ENCODE results near the gene CCDC106.
A peak's percentile ranks its signal among the peaks of the same experiment; 100 is the strongest.

CCDC106 gene

DNA sequence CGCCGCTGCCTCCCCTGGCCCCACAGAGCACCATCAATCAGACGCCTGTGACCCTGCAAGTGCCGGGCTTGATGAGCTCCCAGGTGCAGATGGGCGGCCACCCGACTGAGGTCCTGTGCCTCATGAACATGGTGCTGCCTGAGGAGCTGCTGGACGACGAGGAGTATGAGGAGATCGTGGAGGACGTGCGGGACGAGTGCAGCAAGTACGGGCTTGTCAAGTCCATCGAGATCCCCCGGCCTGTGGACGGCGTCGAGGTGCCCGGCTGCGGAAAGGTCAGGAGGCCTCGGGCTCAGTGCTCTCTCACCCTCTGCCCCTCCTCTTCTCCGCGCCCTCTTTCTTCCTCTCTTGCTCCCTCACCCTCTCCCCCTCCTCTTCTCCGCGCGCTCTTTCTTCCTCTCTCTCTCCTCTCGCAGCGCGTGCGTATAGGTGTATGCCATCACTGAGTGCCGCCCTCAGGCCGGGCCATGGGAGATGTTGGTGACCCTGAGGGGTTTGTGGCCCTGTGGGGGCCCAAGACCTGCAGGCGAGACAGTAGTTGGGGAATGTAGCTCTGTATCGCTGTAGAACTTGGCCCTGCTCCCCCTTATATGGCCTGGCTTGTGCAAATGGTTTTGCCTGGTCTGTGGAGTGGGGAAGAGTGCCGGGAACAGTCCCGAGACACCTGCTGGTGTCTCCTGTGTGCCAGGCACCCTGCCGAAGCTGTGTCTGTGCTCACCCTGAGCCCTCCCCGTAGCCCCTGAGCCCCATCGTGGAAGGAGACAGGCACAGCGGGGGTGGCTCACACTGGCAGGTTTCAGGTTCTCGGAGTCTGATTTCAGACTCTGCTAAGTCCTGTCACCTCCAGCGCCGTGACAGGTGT is 21.6 kb downstream of the CCDC106 start:
- Mint-ChIP-seq H3K36me3 (peaks cover 48 to 61% of the 10 kb centered on the region in 2 donors), H3K9me3 (no peaks in the 10 kb centered on the region)
- DNase-seq = no peak

DNA sequence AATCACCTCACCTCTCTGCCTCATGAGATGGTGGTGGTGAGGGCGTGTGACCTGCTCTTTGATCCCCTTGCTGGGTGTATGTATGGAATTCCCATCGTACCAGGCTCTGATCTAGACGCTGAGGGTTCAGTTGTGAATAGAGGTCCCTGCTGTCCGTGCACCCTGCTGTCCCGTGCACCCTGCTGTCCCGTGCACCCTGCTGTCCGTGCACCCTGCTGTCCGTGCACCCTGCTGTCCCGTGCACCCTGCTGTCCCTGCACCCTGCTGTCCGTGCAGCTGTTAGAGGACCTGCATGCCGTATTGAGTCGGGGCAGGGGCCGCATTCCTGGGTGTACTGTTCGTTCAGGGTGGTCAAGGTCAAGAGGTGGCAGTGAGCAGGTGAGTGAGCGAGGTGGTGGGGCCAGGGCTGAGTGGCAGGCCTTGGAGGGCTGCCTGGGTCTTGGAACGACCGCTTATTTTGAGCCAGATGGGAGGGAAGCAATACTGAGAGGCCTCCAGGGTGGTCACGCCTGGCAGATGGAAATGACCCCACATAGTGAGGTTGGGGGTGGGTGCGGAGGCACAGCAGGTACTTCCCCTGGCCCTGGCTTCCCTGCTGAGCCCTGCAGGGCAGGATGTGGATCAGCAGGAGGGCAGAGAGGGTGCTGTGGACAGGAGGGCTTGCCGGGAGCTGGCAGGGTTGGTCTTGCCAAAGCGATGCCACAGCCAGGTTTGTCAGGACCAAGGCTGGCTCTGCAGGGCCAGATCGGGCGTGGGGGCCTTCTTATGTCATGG is 22.5 kb downstream of the CCDC106 start:
- peaks cover 49 to 64% of the 10 kb centered on the region in 2 donors for H3K36me3 Mint-ChIP-seq
- peaks cover 38 to 42% of the 10 kb centered on the region in 2 donors for H3K4me1 Mint-ChIP-seq
- H3K27ac Mint-ChIP-seq = peak overlapping the region; percentile 47
- peak overlapping the region in 1 of 2 donors; percentile 22 for H3K4me3 Mint-ChIP-seq
- ATAC-seq (replicated peaks) (no peak), DNase-seq (no peak)
- no peaks in the 10 kb centered on the region for H3K27me3 Mint-ChIP-seq
- no peaks in the 10 kb centered on the region for H3K9me3 Mint-ChIP-seq

More for the DNA sequence above, 21.6 kb downstream of the CCDC106 start:
- H3K4me1 Mint-ChIP-seq = peaks cover 36 to 41% of the 10 kb centered on the region in 2 donors
- H3K4me3 Mint-ChIP-seq = peak overlapping the region in 1 of 2 donors; percentile 30
- H3K27me3 Mint-ChIP-seq = no peaks in the 10 kb centered on the region
- ATAC-seq (replicated peaks) = no peak
- peak overlapping the region; percentile 71 for H3K27ac Mint-ChIP-seq

GRCh38 chr19:55671054-55671378 is 23.0 kb downstream of the CCDC106 start:
- ATAC-seq (replicated peaks) = no peak
- no peaks in the 10 kb centered on the region for H3K9me3 Mint-ChIP-seq
- peak overlapping the region; percentile 44 for H3K27ac Mint-ChIP-seq
- peaks cover 47 to 65% of the 10 kb centered on the region in 2 donors for H3K36me3 Mint-ChIP-seq
- no peaks in the 10 kb centered on the region for H3K27me3 Mint-ChIP-seq
- H3K4me3 Mint-ChIP-seq = peak overlapping the region in 1 of 2 donors; percentile 22
- peaks cover 37 to 39% of the 10 kb centered on the region in 2 donors for H3K4me1 Mint-ChIP-seq
- no peak for DNase-seq

- Mint-ChIP-seq H3K27ac (no peak overlapping the region), H3K36me3 (peaks cover 46 to 63% of the 10 kb centered on the region in 2 donors), H3K9me3 (no peaks in the 10 kb centered on the region), H3K27me3 (no peaks in the 10 kb centered on the region), H3K4me1 (peaks cover 43 to 48% of the 10 kb centered on the region in 2 donors), H3K4me3 (no peak overlapping the region)
- DNase-seq = no peak
- no peak for ATAC-seq (replicated peaks)
Measured at GRCh38 chr19:55672418-55672817, 24.4 kb downstream of the CCDC106 start.

GRCh38 chr19:55673465-55673864 is 25.5 kb downstream of the CCDC106 start:
- ATAC-seq (replicated peaks) (no peak), DNase-seq (no peak)
- Mint-ChIP-seq H3K9me3 (no peaks in the 10 kb centered on the region), H3K27me3 (no peaks in the 10 kb centered on the region), H3K4me3 (peak overlapping the region; percentile 4 to 51), H3K27ac (peak overlapping the region; percentile 51), H3K36me3 (peaks cover 47 to 65% of the 10 kb centered on the region in 2 donors), H3K4me1 (peaks cover 52 to 58% of the 10 kb centered on the region in 2 donors)

- H3K4me1 Mint-ChIP-seq = peaks cover 56 to 63% of the 10 kb centered on the region in 2 donors
- no peaks in the 10 kb centered on the region for H3K27me3 Mint-ChIP-seq
- DNase-seq (no peak), ATAC-seq (replicated peaks) (no peak)
- H3K36me3 Mint-ChIP-seq = peaks cover 51 to 69% of the 10 kb centered on the region in 2 donors
- H3K9me3 Mint-ChIP-seq = no peaks in the 10 kb centered on the region
- peak overlapping the region; percentile 51 for H3K27ac Mint-ChIP-seq
- H3K4me3 Mint-ChIP-seq = peak overlapping the region; percentile 51 to 95
Measured at GRCh38 chr19:55673889-55674288, 25.9 kb downstream of the CCDC106 start.

DNA sequence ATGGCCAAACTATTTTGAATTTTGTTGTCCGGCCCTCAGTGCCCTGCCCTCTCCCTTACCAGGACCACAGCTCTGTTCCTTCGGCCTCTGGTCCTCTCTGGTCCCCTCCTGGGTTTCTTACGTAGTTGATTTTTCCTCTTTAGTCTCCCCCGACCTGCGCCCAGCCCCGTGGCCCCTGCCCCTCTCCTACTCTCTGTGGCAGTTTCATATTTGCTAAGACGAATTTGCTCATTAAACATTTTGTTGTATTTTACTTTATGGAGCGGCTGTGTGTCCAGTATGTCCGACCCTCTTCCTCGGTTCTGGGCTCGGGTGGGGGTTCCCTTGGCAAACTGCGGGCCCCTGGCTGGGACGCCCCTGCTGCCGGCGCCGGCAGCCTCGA is 26.4 kb downstream of the CCDC106 start:
- Mint-ChIP-seq H3K27me3 (no peaks in the 10 kb centered on the region), H3K4me3 (peak overlapping the region; percentile 95 to 96), H3K4me1 (peaks cover 60 to 68% of the 10 kb centered on the region in 2 donors), H3K27ac (peak overlapping the region; percentile 87), H3K36me3 (peaks cover 53 to 69% of the 10 kb centered on the region in 2 donors), H3K9me3 (no peaks in the 10 kb centered on the region)
- ATAC-seq (replicated peaks) (no peak), DNase-seq (no peak)

DNA sequence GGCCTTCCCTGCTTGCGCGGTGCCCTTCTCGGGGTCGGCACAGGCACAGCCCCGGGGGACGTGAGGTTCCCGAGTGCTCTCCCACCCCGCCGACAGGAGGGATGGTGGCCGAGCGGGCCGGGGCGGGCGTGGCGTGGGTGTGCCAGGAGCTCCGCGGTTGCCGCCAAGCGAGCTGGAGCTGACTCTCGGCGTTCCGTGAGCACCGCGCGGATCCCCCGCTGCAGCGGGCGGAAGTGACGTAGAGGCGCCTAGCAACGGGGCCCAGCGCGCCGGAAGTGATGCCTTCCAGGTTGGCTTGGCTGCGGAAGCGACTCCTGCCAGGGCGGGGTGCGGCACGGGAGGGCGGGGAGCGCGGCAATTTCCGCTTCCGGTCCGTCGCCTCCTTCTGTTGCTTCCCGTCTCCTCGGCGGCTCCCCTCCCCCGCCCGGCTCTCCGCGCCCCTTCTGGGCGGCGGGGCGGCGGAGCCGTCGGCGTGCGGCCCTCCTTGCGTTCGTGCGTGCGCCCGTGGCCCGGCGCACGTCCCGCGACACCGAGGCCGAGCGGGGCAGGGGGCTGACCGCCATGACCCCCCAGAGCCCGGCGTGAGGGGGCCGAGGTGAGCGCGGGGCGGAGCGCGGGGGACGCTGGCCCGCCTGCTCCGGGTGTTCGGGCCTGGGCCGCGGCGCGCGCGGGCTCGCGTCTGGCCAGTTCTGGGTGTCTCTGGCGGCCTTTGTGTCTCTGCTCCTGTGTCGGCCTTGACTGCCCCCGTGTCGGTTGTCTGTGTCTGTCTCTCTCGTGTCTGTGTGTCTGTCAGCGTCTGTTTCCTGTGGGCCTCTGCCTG is 27.0 kb downstream of the CCDC106 start, which contains the start of gene EPN1:
EPN1 (plus strand) TSS at position 386 of the 820 bp plus-strand sequence. CDS start 3,402 bp downstream, outside the sequence.
- H3K36me3 Mint-ChIP-seq = peaks cover 53 to 69% of the 10 kb centered on the region in 2 donors
- ATAC-seq (replicated peaks) = peak; percentile 77 to 84
- H3K4me1 Mint-ChIP-seq = peaks cover 60 to 69% of the 10 kb centered on the region in 2 donors

GRCh38 chr19:55675661-55676354 is 27.8 kb downstream of the CCDC106 start:
- no peak for ATAC-seq (replicated peaks)
- peaks cover 58 to 71% of the 10 kb centered on the region in 2 donors for H3K4me1 Mint-ChIP-seq

More for the DNA sequence above, 27.0 kb downstream of the CCDC106 start, which contains the start of gene EPN1:
- Mint-ChIP-seq H3K27ac (peak within 1 kb of the TSS; percentile 97), H3K9me3 (no peaks in the 10 kb centered on the region), H3K27me3 (no peaks in the 10 kb centered on the region), H3K4me3 (peak within 1 kb of the TSS; percentile 95 to 96)
- DNase-seq = peak; percentile 93

GRCh38 chr19:55676383-55676782 is 28.4 kb downstream of the CCDC106 start:
- Mint-ChIP-seq H3K27me3 (no peaks in the 10 kb centered on the region), H3K27ac (no peak overlapping the region), H3K9me3 (no peaks in the 10 kb centered on the region), H3K4me1 (peaks cover 52 to 67% of the 10 kb centered on the region in 2 donors), H3K4me3 (peak overlapping the region; percentile 75 to 95), H3K36me3 (peaks cover 48 to 66% of the 10 kb centered on the region in 2 donors)
- DNase-seq (no peak), ATAC-seq (replicated peaks) (no peak)

More at GRCh38 chr19:55675661-55676354, 27.8 kb downstream of the CCDC106 start:
- Mint-ChIP-seq H3K36me3 (peaks cover 52 to 69% of the 10 kb centered on the region in 2 donors), H3K4me3 (peak overlapping the region; percentile 95 to 96), H3K9me3 (no peaks in the 10 kb centered on the region), H3K27ac (peak overlapping the region; percentile 97), H3K27me3 (no peaks in the 10 kb centered on the region)
- no peak for DNase-seq

- Mint-ChIP-seq H3K4me3 (peak overlapping the region; percentile 75 to 95), H3K27ac (peak overlapping the region; percentile 98), H3K4me1 (peaks cover 49 to 63% of the 10 kb centered on the region in 2 donors), H3K27me3 (no peaks in the 10 kb centered on the region), H3K36me3 (peaks cover 46 to 63% of the 10 kb centered on the region in 2 donors), H3K9me3 (no peaks in the 10 kb centered on the region)
- no peak for ATAC-seq (replicated peaks)
- no peak for DNase-seq
Measured at GRCh38 chr19:55676889-55677505, 29.0 kb downstream of the CCDC106 start.

DNA sequence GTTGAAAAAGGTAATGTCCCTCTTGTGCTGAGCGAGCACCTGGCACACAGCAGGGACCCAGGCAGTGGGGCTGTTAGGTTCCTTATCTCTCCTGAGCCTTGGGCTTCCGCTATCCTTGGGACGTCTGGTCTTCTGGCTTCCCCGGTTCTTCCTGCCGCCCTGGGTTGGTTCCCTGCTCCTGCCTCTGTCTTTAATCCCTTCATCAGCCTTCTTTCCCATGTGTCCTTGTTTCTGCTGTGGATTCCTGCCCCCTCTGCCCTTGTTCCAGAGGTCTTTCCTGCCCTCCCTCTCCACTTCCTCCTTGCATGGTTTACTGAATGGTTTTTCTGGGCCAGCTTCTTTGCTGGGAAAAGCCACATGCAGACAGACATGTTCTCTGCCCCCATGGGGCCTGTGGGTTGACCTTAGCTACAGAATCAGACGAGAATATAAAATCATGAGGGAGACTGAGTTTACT is 29.6 kb downstream of the CCDC106 start:
- no peak for DNase-seq
- Mint-ChIP-seq H3K27ac (peak overlapping the region; percentile 98), H3K36me3 (peaks cover 42 to 59% of the 10 kb centered on the region in 2 donors), H3K9me3 (no peaks in the 10 kb centered on the region), H3K4me1 (peaks cover 47 to 63% of the 10 kb centered on the region in 2 donors), H3K4me3 (peak overlapping the region; percentile 75 to 95), H3K27me3 (no peaks in the 10 kb centered on the region)
- peak; percentile 0 to 6 for ATAC-seq (replicated peaks)

All from stimulated activated naive B cell treated with anti-CD40 and anti-IgM and Interleukin-4, amounts not matched to agents 10 μg/mL and 1 μg/mL and 100 μg/mL, for 72 hours (primary cell).